Pons (tissue), 1 donor: ENCODE results near the gene TAS2R30.
"Not testable (repeated sequence)": the region's sequence is repeated elsewhere in the genome, so short reads cannot be mapped to it uniquely, and the experiment has no call there.

Experiments
- DNase-seq: peaks from one replicate; pipeline ENCODE4 v3.0.0-alpha.2; 2016; ENCODE audit warnings: low spot score

The TAS2R30 gene

GRCh38 chr12:11114130-11114529, 20.3 kb downstream of the TAS2R30 start:
- not testable (repeated sequence) for DNase-seq

- DNase-seq: not testable (repeated sequence)
These were observed 23.2 kb downstream of the TAS2R30 start for GRCh38 chr12:11111213-11111612.

- no peak for DNase-seq
These were observed 25.6 kb downstream of the TAS2R30 start for GRCh38 chr12:11108862-11109261.

GRCh38 chr12:11107719-11108118, 26.7 kb downstream of the TAS2R30 start:
- DNase-seq: no peak

- no peak for DNase-seq
These were observed 28.2 kb downstream of the TAS2R30 start for GRCh38 chr12:11106288-11106687.

GRCh38 chr12:11105546-11105945, 28.9 kb downstream of the TAS2R30 start:
- no peak for DNase-seq

- DNase-seq: not testable (repeated sequence)
These were observed 39.5 kb downstream of the TAS2R30 start for GRCh38 chr12:11094910-11095309.

- DNase-seq: no peak
These were observed 42.3 kb downstream of the TAS2R30 start, which contains the start of gene TAS2R43 for GRCh38 chr12:11092128-11092527. Gene TAS2R43, minus strand, starts transcription at chr12:11092313. Its CDS starts 84 bp downstream, at chr12:11092229.

- no peak for DNase-seq
These were observed 45.2 kb downstream of the TAS2R30 start for GRCh38 chr12:11089246-11089645.

GRCh38 chr12:11085419-11085818, 49.0 kb downstream of the TAS2R30 start:
- no peak for DNase-seq
